HG03520 (cell line): Measurements from ENCODE around the gene PCK2.

ENCODE experiments used
- ATAC-seq: cut with Tn5 transposase; IDR thresholded peaks from one replicate; pipeline ENCODE4 v1.9.1; 2021; ENCODE audit warnings: mild to moderate bottlenecking, moderate library complexity; ENCODE audit not compliant: unreplicated experiment

PCK2 gene

GRCh38 chr14:24150567-24150966 is 56.5 kb downstream of the PCK2 start:
- no peak for ATAC-seq

- ATAC-seq, result no peak
These were observed 56.9 kb downstream of the PCK2 start for GRCh38 chr14:24150993-24151392.

- ATAC-seq, result no peak
These were observed 57.4 kb downstream of the PCK2 start for GRCh38 chr14:24151404-24152080.
